ENCODE results near the gene HEXA.

DNA sequence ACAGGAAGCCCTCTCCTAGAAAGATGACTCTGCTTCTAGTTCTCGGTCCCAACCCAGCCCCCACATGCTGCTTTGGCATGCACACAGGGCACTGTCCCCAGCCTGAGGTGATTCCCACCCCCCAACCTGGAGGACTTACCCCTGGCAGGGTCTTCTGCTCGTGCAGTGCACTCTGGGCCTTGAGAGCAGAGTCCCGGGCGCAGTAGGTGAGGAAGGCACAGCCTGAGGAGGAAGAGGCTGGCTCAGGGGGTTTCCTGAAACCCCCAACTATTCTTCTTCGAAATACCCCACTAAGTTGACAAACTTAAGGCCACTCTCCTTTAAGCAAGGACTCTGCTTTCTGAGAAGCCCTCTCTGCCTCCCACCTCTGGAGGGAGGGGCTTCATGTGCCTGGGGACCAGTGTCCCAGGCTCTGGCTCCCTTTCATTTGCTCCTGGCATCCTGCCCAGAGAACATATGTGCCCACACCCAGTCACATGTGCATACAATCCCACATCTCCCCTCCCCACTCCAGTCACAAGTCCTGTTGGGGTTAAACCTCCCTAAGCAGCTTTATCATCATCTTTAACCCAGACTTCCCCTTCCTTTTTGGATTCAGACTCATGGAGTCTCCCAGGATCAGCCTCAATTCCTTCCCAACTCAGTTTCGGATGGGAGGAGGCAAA, 60.0 kb downstream of the HEXA start:
- TF ChIP-seq CTCF (IDR thresholded peaks at IDR 0.05 in 4 of 5, conservative IDR thresholded peaks at IDR 0.05 in 1 of 5) (no peak), POLR2A (IDR thresholded peaks at IDR 0.05) (no peak)
